Muscle layer of duodenum (tissue), 2 donors: ENCODE results near the gene SNCG.
"Not testable (repeated sequence)": the region's sequence is repeated elsewhere in the genome, so short reads cannot be mapped to it uniquely, and the experiment has no call there.

Source experiments
- H3K27ac ChIP-seq: one replicate; pipeline ENCODE4 v1.7.0; 2013; ENCODE audit warnings: mild to moderate bottlenecking, low read length
- H3K27me3 ChIP-seq: one replicate; pipeline ENCODE4 v1.7.0; 2013; ENCODE audit warnings: low read depth, mild to moderate bottlenecking, control low read depth, low read length
- H3K36me3 ChIP-seq, 2 donors: one replicate each; pipeline ENCODE4 v1.7.0; 2013; ENCODE audit warnings: low read length in 2 of 2, control low read depth in 1 of 2, mild to moderate bottlenecking in 1 of 2; ENCODE audit not compliant: insufficient read depth in 2 of 2, control insufficient read depth in 1 of 2
- H3K4me1 ChIP-seq, 2 donors: one replicate each; pipeline ENCODE4 v1.7.0; 2013; ENCODE audit warnings: low read length in 2 of 2, mild to moderate bottlenecking in 2 of 2, control low read depth in 1 of 2, moderate library complexity in 1 of 2; ENCODE audit not compliant: insufficient read depth in 2 of 2, control insufficient read depth in 1 of 2
- H3K4me3 ChIP-seq, 2 donors: one replicate each; pipeline ENCODE4 v1.7.0; 2013; ENCODE audit warnings: low read length in 2 of 2, low read depth in 1 of 2, mild to moderate bottlenecking in 1 of 2
- H3K9me3 ChIP-seq, 2 donors: one replicate each; pipeline ENCODE4 v1.7.0; 2013; ENCODE audit warnings: low read length in 2 of 2, control low read depth in 1 of 2, mild to moderate bottlenecking in 1 of 2; ENCODE audit not compliant: control insufficient read depth in 1 of 2
- donor health status: healthy.

The SNCG gene

GRCh38 chr10:86958116-86958900, at the start of gene SNCG:
TSS of gene SNCG (plus strand) at chr10:86958599. CDS start at chr10:86958698, 99 bp downstream.
- H3K4me1 ChIP-seq = peaks cover 8 to 18% of the 10 kb centered on the region in 2 donors
- H3K27me3 ChIP-seq = no peaks in the 10 kb centered on the region
- H3K36me3 ChIP-seq = no peaks in the 10 kb centered on the region
- H3K27ac ChIP-seq = peak within 1 kb of the TSS; percentile 39
- H3K4me3 ChIP-seq = peak within 1 kb of the TSS; percentile 21
- no peaks in the 10 kb centered on the region for H3K9me3 ChIP-seq

GRCh38 chr10:86914734-86915133, 43.7 kb upstream of the SNCG start:
- no peaks in the 10 kb centered on the region for H3K27me3 ChIP-seq
- no peak overlapping the region for H3K27ac ChIP-seq
- no peak overlapping the region for H3K4me3 ChIP-seq
- H3K4me1 ChIP-seq = no peaks in the 10 kb centered on the region
- no peaks in the 10 kb centered on the region for H3K9me3 ChIP-seq
- H3K36me3 ChIP-seq = peaks cover 8 to 19% of the 10 kb centered on the region in 2 donors

- Histone ChIP-seq H3K9me3 (no peaks in the 10 kb centered on the region), H3K4me1 (no peaks in the 10 kb centered on the region), H3K36me3 (peaks cover 12 to 24% of the 10 kb centered on the region in 2 donors), H3K4me3 (no peak overlapping the region), H3K27me3 (no peaks in the 10 kb centered on the region), H3K27ac (peak overlapping the region; percentile 37)
Measured at GRCh38 chr10:86918022-86918471, 40.4 kb upstream of the SNCG start.

- Histone ChIP-seq H3K4me1 (peaks cover 0 to 4% of the 10 kb centered on the region in 2 donors), H3K36me3 (peaks cover 11 to 22% of the 10 kb centered on the region in 2 donors), H3K27ac (peak overlapping the region; percentile 78), H3K4me3 (no peak overlapping the region), H3K27me3 (no peaks in the 10 kb centered on the region), H3K9me3 (no peaks in the 10 kb centered on the region)
Measured at GRCh38 chr10:86922553-86922961, 35.8 kb upstream of the SNCG start.

GRCh38 chr10:86929468-86930380, 28.7 kb upstream of the SNCG start:
- Histone ChIP-seq H3K27ac (peak overlapping the region; percentile 52), H3K4me3 (peak overlapping the region in 1 of 2 donors; percentile 17), H3K36me3 (peaks cover 6 to 10% of the 10 kb centered on the region in 2 donors)

GRCh38 chr10:86931872-86932271, 26.5 kb upstream of the SNCG start:
- H3K27me3 ChIP-seq = no peaks in the 10 kb centered on the region
- H3K27ac ChIP-seq = peak overlapping the region; percentile 35
- H3K4me1 ChIP-seq = peaks cover 0 to 9% of the 10 kb centered on the region in 2 donors
- H3K9me3 ChIP-seq = no peaks in the 10 kb centered on the region
- H3K4me3 ChIP-seq = no peak overlapping the region
- peaks cover 6 to 13% of the 10 kb centered on the region in 2 donors for H3K36me3 ChIP-seq

More at GRCh38 chr10:86929468-86930380, 28.7 kb upstream of the SNCG start:
- no peaks in the 10 kb centered on the region for H3K9me3 ChIP-seq
- peaks cover 0 to 9% of the 10 kb centered on the region in 2 donors for H3K4me1 ChIP-seq
- no peaks in the 10 kb centered on the region for H3K27me3 ChIP-seq

GRCh38 chr10:86932674-86933073, 25.7 kb upstream of the SNCG start:
- peaks cover 6 to 15% of the 10 kb centered on the region in 2 donors for H3K36me3 ChIP-seq
- H3K27me3 ChIP-seq = no peaks in the 10 kb centered on the region
- peak overlapping the region; percentile 10 for H3K27ac ChIP-seq
- H3K4me1 ChIP-seq = peaks cover 0 to 4% of the 10 kb centered on the region in 2 donors
- H3K9me3 ChIP-seq = no peaks in the 10 kb centered on the region
- H3K4me3 ChIP-seq = no peak overlapping the region

GRCh38 chr10:86934162-86934711, 24.2 kb upstream of the SNCG start:
- H3K9me3 ChIP-seq, H3K27ac ChIP-seq, H3K4me1 ChIP-seq, H3K4me3 ChIP-seq, H3K27me3 ChIP-seq: not testable (repeated sequence)
- peaks cover 6 to 15% of the 10 kb centered on the region in 2 donors for H3K36me3 ChIP-seq

- Histone ChIP-seq H3K27ac (no peak overlapping the region), H3K4me1 (peaks cover 0 to under 1% of the 10 kb centered on the region in 2 donors), H3K4me3 (no peak overlapping the region)
Measured at GRCh38 chr10:86936661-86937501, 21.5 kb upstream of the SNCG start.

GRCh38 chr10:86937502-86938154, 20.8 kb upstream of the SNCG start:
- no peak overlapping the region for H3K27ac ChIP-seq

More at GRCh38 chr10:86936661-86937501, 21.5 kb upstream of the SNCG start:
- Histone ChIP-seq H3K36me3 (peaks cover 5 to 11% of the 10 kb centered on the region in 2 donors), H3K9me3 (no peaks in the 10 kb centered on the region), H3K27me3 (no peaks in the 10 kb centered on the region)

More at GRCh38 chr10:86937502-86938154, 20.8 kb upstream of the SNCG start:
- no peaks in the 10 kb centered on the region for H3K27me3 ChIP-seq
- no peaks in the 10 kb centered on the region for H3K9me3 ChIP-seq
- H3K36me3 ChIP-seq = peaks cover 3 to 11% of the 10 kb centered on the region in 2 donors
- H3K4me1 ChIP-seq = peaks cover 0 to 8% of the 10 kb centered on the region in 2 donors
- no peak overlapping the region for H3K4me3 ChIP-seq
